OCI-LY7 (cell line): Measurements from ENCODE around the gene RRBP1. TPM values are rescaled to one million over a fixed set of nuclear protein-coding genes. Genes with fewer than 3 reads are reported as not detected.
A peak's percentile ranks its signal among the peaks of the same experiment; 100 is the strongest.

Experiments
- BruUV-seq: library from RNA; stranded (reverse); fragments of 400-500 nt; replicated peaks from 2 replicates; lab custom pipeline; 2021; lab: Mats Ljungman, UMichigan
- CTCF ChIA-PET: fragments of 300-600 bp; sonication (Branson Sonifier 250); formaldehyde crosslinking; loops from one replicate; lab custom pipeline; 2022; ENCODE audit warnings: antibody characterized with exemption; ENCODE audit not compliant: unreplicated experiment; lab: Charles Lee
- POLR2A ChIA-PET: fragments of 300-600 bp; sonication (Branson Sonifier 250); formaldehyde crosslinking; loops from one replicate; lab custom pipeline; 2022; ENCODE audit warnings: antibody characterized with exemption; lab: Charles Lee
- DNase-seq: peaks from one replicate; pipeline ENCODE4 v3.0.0-alpha.2; 2015; ENCODE audit warnings: low spot score
- H2AFZ ChIP-seq: fragments of 200-600 bp; sonication (generic), shearing (Covaris generic); 2 replicates; pipeline ENCODE4 v1.6.1; 2014; ENCODE audit warnings: mild to moderate bottlenecking, antibody characterized with exemption, low read length, moderate library complexity
- H3K27ac ChIP-seq: fragments of 200-600 bp; sonication (generic); 2 replicates; pipeline ENCODE4 v1.5.1; 2014; ENCODE audit warnings: mixed run types, low read depth, mild to moderate bottlenecking, moderate library complexity, low read length, inconsistent platforms; ENCODE audit not compliant: poor library complexity, severe bottlenecking
- H3K36me3 ChIP-seq: fragments of 200-600 bp; sonication (generic); 2 replicates; pipeline ENCODE4 v1.6.1; 2014; ENCODE audit warnings: mild to moderate bottlenecking, antibody characterized with exemption, low read length, moderate library complexity, mixed read lengths; ENCODE audit not compliant: insufficient read depth
- H3K4me1 ChIP-seq: fragments of 200-600 bp; sonication (generic); 2 replicates; pipeline ENCODE4 v1.5.1; 2014; ENCODE audit warnings: mild to moderate bottlenecking, low read length; ENCODE audit not compliant: insufficient read depth, poor library complexity, severe bottlenecking
- H3K4me2 ChIP-seq: fragments of 200-600 bp; sonication (generic); 2 replicates; pipeline ENCODE4 v1.6.1; 2014; ENCODE audit warnings: mild to moderate bottlenecking, low read length
- H3K4me3 ChIP-seq: fragments of 200-600 bp; sonication (generic); 2 replicates; pipeline ENCODE4 v1.5.1; 2014; ENCODE audit warnings: mild to moderate bottlenecking, low read depth, low read length; ENCODE audit not compliant: poor library complexity, severe bottlenecking
- H3K79me2 ChIP-seq: fragments of 200-600 bp; sonication (generic); 2 replicates; pipeline ENCODE4 v1.6.1; 2016; ENCODE audit warnings: low read depth, mild to moderate bottlenecking, low read length, moderate library complexity, mixed read lengths; ENCODE audit not compliant: insufficient read depth
- H3K9me2 ChIP-seq: fragments of 200-600 bp; sonication (generic); 2 replicates; pipeline ENCODE4 v1.6.1; 2016; ENCODE audit warnings: mild to moderate bottlenecking, low read length, mixed read lengths; ENCODE audit not compliant: insufficient read depth
- H3K9me3 ChIP-seq: fragments of 200-600 bp; sonication (generic); 2 replicates; pipeline ENCODE4 v1.6.1; 2014; ENCODE audit warnings: mild to moderate bottlenecking, mixed run types, low read length, mixed read lengths
- H4K20me1 ChIP-seq: fragments of 200-600 bp; sonication (generic); 2 replicates; pipeline ENCODE4 v1.6.1; 2014; ENCODE audit warnings: mild to moderate bottlenecking, antibody characterized with exemption, low read length, moderate library complexity, mixed read lengths; ENCODE audit not compliant: insufficient read depth
- EZH2phosphoT487 ChIP-seq: fragments of 200-600 bp; sonication (generic); IDR thresholded peaks from 2 replicates; pipeline ENCODE4 v1.6.1; 2018; ENCODE audit warnings: low read depth, borderline replicate concordance, mild to moderate bottlenecking, mixed run types, antibody characterized with exemption, low read length, moderate library complexity, mixed read lengths
- intact Hi-C: fragments of 100-400 bp; cut with micrococcal nuclease; formaldehyde crosslinking; loops from one replicate; pipeline ENCODE4 v1.10.0; 2022; ENCODE audit not compliant: unreplicated experiment
- total RNA-seq, 2 experiments: library from RNA; depleted of rRNA in 1 of 2; stranded (reverse); fragments of >200 nt in 1 of 2; shearing (Covaris generic) in 1 of 2; gene quantifications; 2 replicates each; pipeline ENCODE4 v1.2.3, GENCODE V29; 2014 to 2022
- TF ChIP-seq, protein P1 (sequence below): fragments of 200-600 bp; sonication (generic); conservative IDR thresholded peaks from 2 replicates; pipeline ENCODE4 v1.5.1; 2014; ENCODE audit warnings: mild to moderate bottlenecking, antibody characterized with exemption, low read length, moderate library complexity, mixed read lengths

RRBP1 gene
- total RNA-seq, 2 experiments from 2014 or later, result 13.6 to 46.3 TPM

DNA sequence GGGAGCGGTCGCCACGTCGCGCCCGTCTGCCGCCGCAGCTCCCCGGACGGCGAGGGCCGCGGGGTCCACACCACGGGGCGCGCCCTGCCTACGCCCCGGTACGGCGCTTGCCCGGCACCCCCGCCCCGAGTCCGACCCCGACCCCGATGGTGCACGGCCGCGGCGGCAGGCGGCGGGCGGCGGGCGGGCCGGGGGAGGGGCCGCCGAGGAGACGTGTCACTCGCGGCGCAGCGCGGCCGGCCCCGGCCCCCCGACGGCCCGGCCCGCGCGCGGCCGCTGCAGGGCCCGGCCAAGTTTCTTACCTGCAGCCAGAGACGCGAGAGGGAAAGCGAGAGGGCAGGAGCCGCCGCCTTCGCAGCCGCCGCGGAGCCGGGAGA lies 328 bp downstream of the RRBP1 start:
- H3K79me2 ChIP-seq, result no peaks in the 10 kb centered on the region
- intact Hi-C loops, result loop anchor here (1.0 kb wide), 5 partner anchors 167 to 315 kb away; no protein-coding TSS in a partner anchor
- TF ChIP-seq EZH2phosphoT487, result no peak
- TF ChIP-seq, protein P1, sequence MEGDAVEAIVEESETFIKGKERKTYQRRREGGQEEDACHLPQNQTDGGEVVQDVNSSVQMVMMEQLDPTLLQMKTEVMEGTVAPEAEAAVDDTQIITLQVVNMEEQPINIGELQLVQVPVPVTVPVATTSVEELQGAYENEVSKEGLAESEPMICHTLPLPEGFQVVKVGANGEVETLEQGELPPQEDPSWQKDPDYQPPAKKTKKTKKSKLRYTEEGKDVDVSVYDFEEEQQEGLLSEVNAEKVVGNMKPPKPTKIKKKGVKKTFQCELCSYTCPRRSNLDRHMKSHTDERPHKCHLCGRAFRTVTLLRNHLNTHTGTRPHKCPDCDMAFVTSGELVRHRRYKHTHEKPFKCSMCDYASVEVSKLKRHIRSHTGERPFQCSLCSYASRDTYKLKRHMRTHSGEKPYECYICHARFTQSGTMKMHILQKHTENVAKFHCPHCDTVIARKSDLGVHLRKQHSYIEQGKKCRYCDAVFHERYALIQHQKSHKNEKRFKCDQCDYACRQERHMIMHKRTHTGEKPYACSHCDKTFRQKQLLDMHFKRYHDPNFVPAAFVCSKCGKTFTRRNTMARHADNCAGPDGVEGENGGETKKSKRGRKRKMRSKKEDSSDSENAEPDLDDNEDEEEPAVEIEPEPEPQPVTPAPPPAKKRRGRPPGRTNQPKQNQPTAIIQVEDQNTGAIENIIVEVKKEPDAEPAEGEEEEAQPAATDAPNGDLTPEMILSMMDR, result no peak

DNA sequence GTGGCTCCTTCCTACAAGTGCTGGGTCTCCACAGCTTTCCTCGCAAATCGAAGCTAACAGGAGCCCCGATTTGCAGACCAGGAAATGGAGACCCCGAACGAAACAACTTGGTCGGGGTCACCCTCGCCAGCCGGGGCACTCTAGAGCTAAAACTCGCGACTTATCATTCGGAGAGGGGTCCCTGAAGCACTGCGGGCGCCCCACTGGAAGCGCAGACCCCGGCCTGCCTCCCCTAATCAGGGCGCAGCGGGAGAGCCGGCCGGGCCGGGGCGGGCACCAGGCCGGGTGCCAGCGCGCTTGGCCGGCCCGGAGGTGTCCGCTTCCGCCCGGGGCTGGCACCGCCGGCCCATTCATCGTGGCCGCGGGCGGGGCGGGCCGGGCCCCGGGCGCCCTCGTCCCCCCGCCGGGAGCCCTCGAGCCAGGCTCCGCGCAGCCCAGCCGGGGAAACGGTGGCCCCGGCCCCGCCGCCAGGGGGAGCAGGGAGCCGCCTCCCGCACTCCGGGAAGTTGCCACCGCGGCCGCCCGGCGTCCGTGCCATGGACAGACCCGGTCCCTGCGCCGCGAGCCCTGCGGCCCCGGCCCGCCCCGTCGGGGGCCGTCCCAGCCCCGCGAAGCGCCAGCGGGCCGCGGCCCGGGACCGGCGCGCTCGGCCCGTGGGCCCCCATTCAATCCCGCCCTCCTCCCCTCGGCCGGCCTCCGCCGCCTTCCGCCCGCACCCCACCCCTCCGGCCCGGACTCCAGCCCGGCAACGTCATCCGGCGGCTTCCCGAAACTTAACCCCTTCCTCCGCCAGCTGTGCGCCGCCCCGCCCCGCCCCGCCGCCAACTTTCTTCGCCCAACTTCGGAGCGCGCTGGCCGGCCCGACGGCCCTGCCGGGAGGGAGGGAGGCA lies 961 bp downstream of the RRBP1 start:
- CTCF ChIA-PET, result interaction anchor here (0.7 kb wide), 2 partner anchors 218 to 299 kb away, joined by 6 to 17 read pairs; no protein-coding TSS in a partner anchor
- TF ChIP-seq, protein P1, result no peak; the same call in 1 of the 2 replicates
- TF ChIP-seq EZH2phosphoT487, result no peak
- Histone ChIP-seq H3K79me2 (no peaks in the 10 kb centered on the region), H3K9me2 (no peaks in the 10 kb centered on the region), H3K4me2 (peak overlapping the region; percentile 75), H3K4me3 (peak overlapping the region; percentile 74), H3K36me3 (peaks cover 5% of the 10 kb centered on the region), H3K27ac (no peak overlapping the region), H3K4me1 (peaks cover 15% of the 10 kb centered on the region), H3K9me3 (no peaks in the 10 kb centered on the region), H2AFZ (no peak overlapping the region), H4K20me1 (peaks cover 8% of the 10 kb centered on the region)
- intact Hi-C loops, result loop anchor here (1.0 kb wide), 1 partner anchor 315 kb away; no protein-coding TSS in a partner anchor
- BruUV-seq, result no TSS peak
- POLR2A ChIA-PET, result interaction anchor here (0.6 to 1.7 kb wide), 2 partner anchors 13 to 167 kb away, joined by 4 to 5 read pairs; no protein-coding TSS in a partner anchor
- DNase-seq, result peak; percentile 81

More for the DNA sequence above, 328 bp downstream of the RRBP1 start:
- BruUV-seq, result no TSS peak
- no peaks in the 10 kb centered on the region for H3K9me3 ChIP-seq
- CTCF ChIA-PET, result interaction anchor here (0.5 to 1.2 kb wide), 7 partner anchors 9 to 299 kb away, joined by 3 to 17 read pairs (median 4); no protein-coding TSS in a partner anchor
- H3K4me1 ChIP-seq, result peaks cover 15% of the 10 kb centered on the region
- H3K36me3 ChIP-seq, result peaks cover 5% of the 10 kb centered on the region
- peak overlapping the region; percentile 74 for H3K4me3 ChIP-seq
- POLR2A ChIA-PET, result interaction anchor here (0.6 to 1.7 kb wide), 5 partner anchors 13 to 223 kb away, joined by 3 to 5 read pairs (median 3); no protein-coding TSS in a partner anchor
- H4K20me1 ChIP-seq, result peaks cover 8% of the 10 kb centered on the region
- H2AFZ ChIP-seq, result no peak overlapping the region
- no peak for DNase-seq
- H3K4me2 ChIP-seq, result peak overlapping the region; percentile 54
- H3K27ac ChIP-seq, result peak overlapping the region; percentile 50
- H3K9me2 ChIP-seq, result no peaks in the 10 kb centered on the region
